ENCODE results near the gene ZMYM4.

DNA sequence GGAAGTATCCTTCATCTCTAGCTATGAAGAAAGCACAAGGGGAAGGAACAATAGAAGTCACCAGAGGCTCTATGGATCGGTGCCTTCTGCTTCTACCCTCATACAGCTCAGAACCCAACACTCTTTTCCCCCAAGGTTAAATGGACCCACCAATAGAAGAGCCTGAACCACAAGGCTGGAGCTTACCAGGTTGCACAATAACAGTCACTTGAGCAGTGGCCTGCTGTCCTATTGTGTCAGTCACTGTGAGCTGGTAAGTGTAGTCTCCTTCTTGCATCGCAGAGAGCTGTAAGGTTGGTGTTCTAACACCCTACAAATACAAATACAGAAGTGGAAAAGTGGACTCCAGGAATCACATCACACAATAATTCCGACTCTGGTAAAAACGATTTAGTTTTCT lies 185.7 kb downstream of the ZMYM4 start:
- TF ChIP-seq CTCF (IDR thresholded peaks at IDR 0.05) (no peak), POLR2A (IDR thresholded peaks at IDR 0.05) (no peak), EP300 (IDR thresholded peaks at IDR 0.05) (no peak), POLR2AphosphoS5 (IDR thresholded peaks at IDR 0.05) (no peak)
